H7 (cell line): ENCODE measurements around the gene MT1A. TPM values are rescaled to one million over a fixed set of nuclear protein-coding genes. Genes with fewer than 3 reads are reported as not detected.
A peak's percentile ranks its signal among the peaks of the same experiment; 100 is the strongest.
"Not testable (repeated sequence)": the region's sequence is repeated elsewhere in the genome, so short reads cannot be mapped to it uniquely, and the experiment has no call there.

Experiments
- DNase-seq: peaks from one replicate; pipeline ENCODE4 v3.0.0; 2012
- H3K27me3 ChIP-seq: 2 replicates; pipeline ENCODE4 v1.6.0; 2011; ENCODE audit warnings: mild to moderate bottlenecking, low read length; ENCODE audit not compliant: control insufficient read depth, insufficient read depth
- H3K36me3 ChIP-seq: replicated peaks from 2 replicates; pipeline ENCODE4 v1.5.1; 2011; ENCODE audit warnings: low read length; ENCODE audit not compliant: control insufficient read depth, insufficient read depth
- H3K4me3 ChIP-seq: 2 replicates; pipeline ENCODE4 v1.5.1; 2011; ENCODE audit warnings: low read depth, mild to moderate bottlenecking, control low read depth, low read length, moderate library complexity; ENCODE audit not compliant: insufficient read depth
- total RNA-seq: library from RNA; depleted of rRNA; stranded (reverse); fragments of >200 nt; shearing (Covaris generic); gene quantifications from 2 replicates; pipeline ENCODE4 v1.2.3, GENCODE V29; 2014

The MT1A gene
- total RNA-seq, 1 experiment from 2014 or later = 1.1 TPM

GRCh38 chr16:56669005-56669839 lies 30.8 kb downstream of the MT1A start, which contains the start of gene MT1H:
TSS of gene MT1H (plus strand) at chr16:56669814. CDS start at chr16:56669885, 71 bp downstream.
- peak within 1 kb of the TSS; percentile 25; the same call in 1 of the 2 replicates for H3K4me3 ChIP-seq
- no peaks in the 10 kb centered on the region for H3K36me3 ChIP-seq
- peaks cover 75% of the 10 kb centered on the region for H3K27me3 ChIP-seq
- peak; percentile 76 for DNase-seq

GRCh38 chr16:56669840-56670619 lies 31.6 kb downstream of the MT1A start:
- peak overlapping the region; percentile 25; the same call in 1 of the 2 replicates for H3K4me3 ChIP-seq
- peaks cover 67% of the 10 kb centered on the region for H3K27me3 ChIP-seq
- H3K36me3 ChIP-seq = no peaks in the 10 kb centered on the region
- no peak for DNase-seq

GRCh38 chr16:56670620-56670934 lies 32.1 kb downstream of the MT1A start:
- Histone ChIP-seq H3K36me3 (no peaks in the 10 kb centered on the region), H3K27me3 (peaks cover 62% of the 10 kb centered on the region), H3K4me3 (no peak overlapping the region)
- no peak for DNase-seq

- not testable (repeated sequence) for DNase-seq, H3K36me3 ChIP-seq, H3K4me3 ChIP-seq
- H3K27me3 ChIP-seq = peaks cover 52% of the 10 kb centered on the region
Observed at GRCh38 chr16:56671691-56672090, 33.2 kb downstream of the MT1A start.

- peaks cover 47% of the 10 kb centered on the region for H3K27me3 ChIP-seq
- not testable (repeated sequence) for H3K4me3 ChIP-seq, DNase-seq, H3K36me3 ChIP-seq
Observed at GRCh38 chr16:56672171-56672570, 33.7 kb downstream of the MT1A start.

- no peak for DNase-seq
- Histone ChIP-seq H3K4me3 (no peak overlapping the region), H3K36me3 (no peaks in the 10 kb centered on the region), H3K27me3 (peaks cover 39% of the 10 kb centered on the region)
Observed at GRCh38 chr16:56672761-56673536, 34.5 kb downstream of the MT1A start.

GRCh38 chr16:56673921-56674320 lies 35.5 kb downstream of the MT1A start:
- Histone ChIP-seq H3K36me3 (no peaks in the 10 kb centered on the region), H3K27me3 (peaks cover 29% of the 10 kb centered on the region), H3K4me3 (no peak overlapping the region)
- no peak for DNase-seq

GRCh38 chr16:56674570-56674969 lies 36.1 kb downstream of the MT1A start:
- H3K4me3 ChIP-seq = not testable (repeated sequence)

GRCh38 chr16:56675685-56676210 lies 37.3 kb downstream of the MT1A start:
- Histone ChIP-seq H3K4me3 (peak overlapping the region; percentile 47), H3K27me3 (peaks cover 11% of the 10 kb centered on the region), H3K36me3 (no peaks in the 10 kb centered on the region)
- peak; percentile 70 for DNase-seq

More at GRCh38 chr16:56674570-56674969, 36.1 kb downstream of the MT1A start:
- H3K36me3 ChIP-seq, DNase-seq: not testable (repeated sequence)
- peaks cover 23% of the 10 kb centered on the region for H3K27me3 ChIP-seq

GRCh38 chr16:56677474-56677873 lies 39.0 kb downstream of the MT1A start:
- H3K36me3 ChIP-seq = no peaks in the 10 kb centered on the region
- no peak for DNase-seq
- H3K4me3 ChIP-seq = no peak overlapping the region
- H3K27me3 ChIP-seq = peaks cover 2% of the 10 kb centered on the region; the same call in 1 of the 2 replicates

GRCh38 chr16:56679078-56679730 lies 40.7 kb downstream of the MT1A start:
- Histone ChIP-seq H3K27me3 (peaks cover 4% of the 10 kb centered on the region; the same call in 1 of the 2 replicates), H3K36me3 (no peaks in the 10 kb centered on the region), H3K4me3 (no peak overlapping the region)
- no peak for DNase-seq

- Histone ChIP-seq H3K27me3 (peaks cover 4% of the 10 kb centered on the region; the same call in 1 of the 2 replicates), H3K36me3 (no peaks in the 10 kb centered on the region), H3K4me3 (no peak overlapping the region)
- no peak for DNase-seq
Observed at GRCh38 chr16:56679818-56680217, 41.4 kb downstream of the MT1A start.

- H3K27me3 ChIP-seq = peaks cover 4% of the 10 kb centered on the region; the same call in 1 of the 2 replicates
- peak; percentile 89 for DNase-seq
- no peaks in the 10 kb centered on the region for H3K36me3 ChIP-seq
Observed at GRCh38 chr16:56681939-56682702, 43.7 kb downstream of the MT1A start, which contains the start of gene MT1X. TSS of gene MT1X (plus strand) at chr16:56682470. CDS start at chr16:56682541, 71 bp downstream.

More at GRCh38 chr16:56681939-56682702, 43.7 kb downstream of the MT1A start, which contains the start of gene MT1X:
- peak within 1 kb of the TSS; percentile 74 for H3K4me3 ChIP-seq
